ENCODE data around the gene LRRC46. TPM values are rescaled to one million over a fixed set of nuclear protein-coding genes. Genes with fewer than 3 reads are reported as not detected.

Gene LRRC46
- total and polyA plus RNA-seq, 2 of the 4 experiments (the other 2 are of a cell fraction) = 0.77 TPM; not detected in 1

DNA sequence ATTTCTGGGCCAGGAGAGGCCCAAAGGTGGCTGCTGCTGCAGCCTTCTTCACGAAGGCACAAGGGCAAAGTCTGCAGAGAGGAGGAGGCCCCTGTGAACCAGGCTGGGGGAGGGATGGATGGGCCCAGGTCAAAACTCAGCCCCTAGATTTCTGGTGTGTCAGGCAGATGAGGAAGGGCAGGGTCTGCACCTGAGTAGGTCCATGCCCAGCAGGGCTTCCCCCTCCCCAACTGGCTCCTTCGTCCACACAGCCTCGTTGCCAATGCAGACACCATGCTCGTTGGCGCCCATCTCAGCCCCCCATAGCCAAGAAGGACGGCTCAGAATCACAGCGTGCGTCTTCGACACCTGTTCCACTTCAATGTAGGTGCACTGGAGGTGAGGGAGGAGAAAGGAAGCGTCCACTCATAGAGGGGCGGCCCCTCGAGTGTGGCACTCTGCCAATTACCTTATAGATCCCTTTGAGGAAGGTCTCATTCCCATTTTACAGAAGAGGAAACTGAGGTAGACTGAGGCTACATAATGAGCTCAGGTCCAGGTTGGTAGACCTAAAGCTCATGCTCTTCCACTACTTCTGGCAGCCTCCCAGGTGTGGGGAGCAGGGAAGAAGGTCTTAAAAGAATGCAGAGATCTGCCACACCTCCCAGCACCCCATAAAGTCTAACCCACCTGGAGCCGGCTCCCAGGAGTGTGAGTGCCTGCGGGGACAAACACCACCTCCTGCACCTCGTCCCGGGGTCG is 8.7 kb downstream of the LRRC46 start:
- Histone ChIP-seq H3K18ac (ENCODE audit: low read depth, low read length) (no peak overlapping the region; the same call in 1 of the 2 replicates), H3K9ac (ENCODE audit: low read depth, low read length) (peak overlapping the region; percentile 67), H3K27ac (ENCODE audit: insufficient read depth, low read length) (peak overlapping the region; percentile 49; the same call in 1 of the 2 replicates), H3K27me3 (ENCODE audit: control insufficient read depth, insufficient read depth, low read length) (peaks cover 3% of the 10 kb centered on the region; the same call in 1 of the 2 replicates), H2AK5ac (ENCODE audit: low read depth, low read length) (peak overlapping the region; percentile 35; the same call in 1 of the 2 replicates), H2AFZ (replicated peaks; ENCODE audit: low read length, poor library complexity) (peak overlapping the region; percentile 98), H4K8ac (ENCODE audit: low read depth in 2 of 2, low read length in 2 of 2) (peak overlapping the region; percentile 61 to 82; a peak in 3 of 4 replicates), H4K5ac (ENCODE audit: low read depth, low read length) (peak overlapping the region; percentile 21), H3K23ac (ENCODE audit: low read depth, low read length) (peak overlapping the region; percentile 72; the same call in 1 of the 2 replicates), H3K79me1 (ENCODE audit: low read depth in 1 of 2, low read length in 2 of 2) (peaks cover 8 to 22% of the 10 kb centered on the region in 2 experiments; a peak in 3 of 4 replicates), H2AK9ac (replicated peaks; ENCODE audit: low read depth, low read length, poor library complexity) (peak overlapping the region; percentile 35), H3K36me3 (ENCODE audit: control insufficient read depth, insufficient read depth, low read length) (peaks cover 8% of the 10 kb centered on the region), H2BK15ac (ENCODE audit: low read depth, low read length) (no peak overlapping the region), H3K4me3 (ENCODE audit: insufficient read depth, low read depth, low read length) (peak overlapping the region; percentile 57), H3K4ac (ENCODE audit: low read depth, low read length) (peak overlapping the region; percentile 90), H3K9me3 (ENCODE audit: control insufficient read depth, insufficient read depth, low read length) (no peaks in the 10 kb centered on the region), H3K14ac (replicated peaks; ENCODE audit: low read depth, low read length) (peak overlapping the region; percentile 91), H3K9me1 (ENCODE audit: insufficient read depth, low read length) (peaks cover 4% of the 10 kb centered on the region; the same call in 1 of the 2 replicates), H3K4me2 (ENCODE audit: low read depth, low read length) (peak overlapping the region; percentile 75), H2BK20ac (ENCODE audit: low read depth, low read length) (no peak overlapping the region), H2BK5ac (ENCODE audit: low read depth, low read length, poor library complexity, severe bottlenecking) (no peak overlapping the region), H4K91ac (ENCODE audit: insufficient read depth, low read depth, low read length) (peak overlapping the region; percentile 54; the same call in 1 of the 2 replicates), H4K20me1 (ENCODE audit: insufficient read depth, low read length) (no peaks in the 10 kb centered on the region), H2BK120ac (ENCODE audit: low read depth, low read length) (peak overlapping the region; percentile 41; the same call in 1 of the 2 replicates), H3K56ac (ENCODE audit: extremely low read depth, insufficient read depth, low read length) (peak overlapping the region; percentile 28; the same call in 1 of the 2 replicates), H3K4me1 (ENCODE audit: control insufficient read depth, insufficient read depth, low read length) (peaks cover 8% of the 10 kb centered on the region)
- DNase-seq (no peak), ATAC-seq (ENCODE audit: low read depth) (no peak)
- CTCF ChIA-PET = interaction anchor here (1.3 to 4.4 kb wide), 5 partner anchors 39 to 107 kb away, joined by 3 to 47 read pairs (median 11); partner anchors contain the start of gene SP2
- POLR2A ChIA-PET (ENCODE audit: unreplicated experiment) = no interaction called here
- WGBS, 2 experiments (ENCODE audit: extremely low coverage in 2 of 2, insufficient read length in 1 of 2) = 6% methylated on average over 5 of the region's 17 CpGs; no CpG with 5 or more reads in 1 of the 2 experiments
- intact Hi-C loops (cut with micrococcal nuclease) (loop anchor here (5.0 kb wide), 1 partner anchor 107 kb away; no protein-coding TSS in a partner anchor), in situ Hi-C loops (cut with MboI; ENCODE audit: low sequenced_read_pairs) (loop anchor here (5.0 kb wide), 2 partner anchors 52 to 177 kb away; no protein-coding TSS in a partner anchor), dilution Hi-C loops (cut with HindIII; ENCODE audit: low sequenced_read_pairs, unreplicated experiment) (no loop called here)
- no TSS peak for BruUV-seq (replicated peaks)
- no peak for TF ChIP-seq CEBPB (IDR thresholded peaks at IDR 0.05; ENCODE audit: low read depth, low read length)
- no peak for TF ChIP-seq RCOR1 (IDR thresholded peaks at IDR 0.05; ENCODE audit: insufficient replicate concordance, low read length)
- no peak for TF ChIP-seq RAD21 (IDR thresholded peaks at IDR 0.05; ENCODE audit: low read length)
- no peak for TF ChIP-seq MXI1 (IDR thresholded peaks at IDR 0.05; ENCODE audit: borderline replicate concordance, low read depth, low read length)
- TF ChIP-seq BHLHE40 (IDR thresholded peaks at IDR 0.05; ENCODE audit: low read depth, low read length) = no peak
- TF ChIP-seq MAFK (IDR thresholded peaks at IDR 0.05; ENCODE audit: low read depth, low read length) = no peak
- TF ChIP-seq RFX5 (IDR thresholded peaks at IDR 0.05; ENCODE audit: low read depth, low read length) = no peak
- TF ChIP-seq, protein P1, sequence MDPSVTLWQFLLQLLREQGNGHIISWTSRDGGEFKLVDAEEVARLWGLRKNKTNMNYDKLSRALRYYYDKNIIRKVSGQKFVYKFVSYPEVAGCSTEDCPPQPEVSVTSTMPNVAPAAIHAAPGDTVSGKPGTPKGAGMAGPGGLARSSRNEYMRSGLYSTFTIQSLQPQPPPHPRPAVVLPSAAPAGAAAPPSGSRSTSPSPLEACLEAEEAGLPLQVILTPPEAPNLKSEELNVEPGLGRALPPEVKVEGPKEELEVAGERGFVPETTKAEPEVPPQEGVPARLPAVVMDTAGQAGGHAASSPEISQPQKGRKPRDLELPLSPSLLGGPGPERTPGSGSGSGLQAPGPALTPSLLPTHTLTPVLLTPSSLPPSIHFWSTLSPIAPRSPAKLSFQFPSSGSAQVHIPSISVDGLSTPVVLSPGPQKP (IDR thresholded peaks at IDR 0.05; ENCODE audit: borderline replicate concordance, low read depth, low read length) = no peak
- TF ChIP-seq CHD1 (IDR thresholded peaks at IDR 0.05; ENCODE audit: low read depth, low read length) = no peak
- TF ChIP-seq NFE2L2 (IDR thresholded peaks at IDR 0.05; ENCODE audit: low read depth, low read length) = no peak
- TF ChIP-seq SMC3 (IDR thresholded peaks at IDR 0.05; ENCODE audit: low read depth, low read length) = no peak
- TF ChIP-seq, protein P2, sequence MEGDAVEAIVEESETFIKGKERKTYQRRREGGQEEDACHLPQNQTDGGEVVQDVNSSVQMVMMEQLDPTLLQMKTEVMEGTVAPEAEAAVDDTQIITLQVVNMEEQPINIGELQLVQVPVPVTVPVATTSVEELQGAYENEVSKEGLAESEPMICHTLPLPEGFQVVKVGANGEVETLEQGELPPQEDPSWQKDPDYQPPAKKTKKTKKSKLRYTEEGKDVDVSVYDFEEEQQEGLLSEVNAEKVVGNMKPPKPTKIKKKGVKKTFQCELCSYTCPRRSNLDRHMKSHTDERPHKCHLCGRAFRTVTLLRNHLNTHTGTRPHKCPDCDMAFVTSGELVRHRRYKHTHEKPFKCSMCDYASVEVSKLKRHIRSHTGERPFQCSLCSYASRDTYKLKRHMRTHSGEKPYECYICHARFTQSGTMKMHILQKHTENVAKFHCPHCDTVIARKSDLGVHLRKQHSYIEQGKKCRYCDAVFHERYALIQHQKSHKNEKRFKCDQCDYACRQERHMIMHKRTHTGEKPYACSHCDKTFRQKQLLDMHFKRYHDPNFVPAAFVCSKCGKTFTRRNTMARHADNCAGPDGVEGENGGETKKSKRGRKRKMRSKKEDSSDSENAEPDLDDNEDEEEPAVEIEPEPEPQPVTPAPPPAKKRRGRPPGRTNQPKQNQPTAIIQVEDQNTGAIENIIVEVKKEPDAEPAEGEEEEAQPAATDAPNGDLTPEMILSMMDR (conservative IDR thresholded peaks at IDR 0.05; ENCODE audit: low read depth, low read length) = no peak
- no peak for TF ChIP-seq FOS (IDR thresholded peaks at IDR 0.05; ENCODE audit: low read depth, low read length)
- TF ChIP-seq POLR2A (IDR thresholded peaks at IDR 0.05; ENCODE audit: low read depth, low read length) = no peak

Measured in IMR-90 (cell line).